SHP77 treated with DMSO at 0.1 percent for 48 hours (cell line): ENCODE measurements around the gene TMED10.

ENCODE experiments used
- DNase-seq: peaks from one replicate; lab custom pipeline; 2025; lab: John Stamatoyannopoulos, UW

The TMED10 gene

DNA sequence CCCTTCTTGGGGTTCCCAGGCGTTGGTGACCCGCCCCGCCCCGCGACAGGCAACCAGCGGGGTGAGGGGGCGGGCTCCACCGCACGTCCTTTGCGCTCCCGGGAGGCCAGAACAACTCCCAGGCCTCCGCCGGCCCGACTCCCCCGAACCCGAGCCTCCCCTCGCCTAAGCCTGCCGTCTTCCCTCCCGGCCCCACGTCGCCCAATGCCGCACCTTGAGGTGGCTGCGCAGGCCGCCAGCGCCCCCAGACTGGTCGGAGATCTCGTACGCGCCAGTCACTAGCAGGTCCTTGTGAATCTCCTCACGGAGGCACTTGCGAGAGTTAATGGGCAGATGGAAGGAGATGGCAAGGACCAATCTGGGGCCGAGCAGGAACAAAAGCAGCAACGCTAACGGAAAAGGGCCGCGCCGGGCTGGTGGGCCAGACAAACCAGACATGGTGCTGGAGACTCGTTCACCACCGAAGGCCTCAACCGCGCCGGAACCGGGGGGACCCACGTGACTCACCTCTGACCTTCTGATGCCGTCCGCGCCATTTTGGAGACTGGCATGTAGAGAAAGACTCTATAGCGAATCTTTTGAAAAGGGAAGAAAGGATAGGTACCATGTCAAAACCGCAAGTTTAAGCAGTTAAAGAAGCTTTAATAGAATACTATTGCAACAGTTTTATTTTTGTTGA, at the start of gene TMED10:
TMED10 (minus strand) TSS at position 471 of the 679 bp plus-strand sequence; CDS start at position 438, 33 bp downstream.
- no peak for DNase-seq

GRCh38 chr14:75224561-75224960, 48.1 kb upstream of the TMED10 start:
- no peak for DNase-seq

- no peak for DNase-seq
Observed at GRCh38 chr14:75223664-75224154, 47.3 kb upstream of the TMED10 start.

- DNase-seq: no peak
Observed at GRCh38 chr14:75222208-75222701, 45.8 kb upstream of the TMED10 start.

DNA sequence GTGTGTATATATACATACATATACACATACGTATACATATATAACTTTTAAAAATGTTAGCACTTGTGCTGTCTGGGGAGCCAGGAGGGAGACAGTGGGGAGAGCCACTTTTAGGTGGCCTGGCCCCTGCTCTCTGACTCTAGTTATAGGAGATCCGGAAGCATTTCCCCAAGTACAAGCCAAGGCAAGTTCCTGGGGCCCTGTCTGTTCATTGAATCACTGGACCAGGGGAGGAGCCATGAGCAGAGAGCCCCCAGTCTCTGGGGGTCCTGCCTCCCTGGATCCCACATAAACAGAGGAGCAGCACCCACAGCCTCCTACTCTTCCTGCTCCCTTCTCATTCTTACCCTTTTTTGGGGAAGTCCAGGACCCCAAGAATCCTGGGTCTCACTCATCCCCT, 45.4 kb upstream of the TMED10 start:
- no peak for DNase-seq

GRCh38 chr14:75220156-75220555, 43.7 kb upstream of the TMED10 start:
- no peak for DNase-seq

GRCh38 chr14:75217508-75218206, 41.2 kb upstream of the TMED10 start:
- DNase-seq: no peak

- DNase-seq: no peak
Observed at GRCh38 chr14:75216427-75217006, 40.1 kb upstream of the TMED10 start.

DNA sequence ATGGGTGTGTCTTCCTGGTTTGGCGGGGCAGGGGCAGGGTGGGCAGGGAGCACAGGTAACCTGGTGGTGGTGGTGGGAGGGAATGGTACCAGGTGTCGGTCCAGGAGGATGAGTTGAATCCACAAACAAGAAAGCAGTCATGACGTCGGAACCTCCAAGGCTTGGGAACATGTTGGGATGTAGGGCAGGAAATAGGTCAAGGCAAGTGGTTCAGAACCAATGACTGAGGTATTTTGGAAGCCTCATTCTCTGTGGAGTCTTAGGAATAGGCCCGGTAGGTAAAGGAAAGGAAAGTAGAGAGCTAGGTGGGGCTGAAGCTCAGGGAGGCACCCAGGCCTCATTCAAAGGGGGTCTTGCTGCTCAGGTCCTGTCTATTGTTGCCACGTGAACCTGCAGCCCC, 39.1 kb upstream of the TMED10 start:
- DNase-seq: no peak

- DNase-seq: no peak
Observed at GRCh38 chr14:75214558-75214957, 38.1 kb upstream of the TMED10 start.

- no peak for DNase-seq
Observed at GRCh38 chr14:75213172-75213571, 36.8 kb upstream of the TMED10 start.

- DNase-seq: no peak
Observed at GRCh38 chr14:75208843-75209242, 32.4 kb upstream of the TMED10 start.

DNA sequence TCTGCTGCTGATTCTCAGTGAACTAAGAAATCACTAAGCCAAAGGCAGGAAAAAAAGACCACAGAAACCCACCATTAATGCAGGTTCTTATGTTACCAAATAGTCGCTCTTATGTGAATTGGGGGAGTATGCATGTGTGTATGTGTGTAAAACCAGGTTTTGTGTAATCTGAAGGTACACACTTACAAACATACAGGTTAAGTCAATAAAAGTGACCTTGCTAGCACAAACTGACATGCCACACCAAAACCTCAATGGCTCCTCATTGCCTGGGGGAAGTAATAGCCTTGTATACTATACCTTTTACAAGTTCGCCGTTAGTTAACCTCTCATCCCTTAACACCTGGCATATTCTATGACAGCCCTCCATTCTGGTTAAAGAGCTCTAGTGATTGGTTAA, 29.8 kb upstream of the TMED10 start:
- no peak for DNase-seq

GRCh38 chr14:75205591-75205990, 29.2 kb upstream of the TMED10 start:
- no peak for DNase-seq

GRCh38 chr14:75204116-75204515, 27.7 kb upstream of the TMED10 start:
- no peak for DNase-seq

GRCh38 chr14:75202657-75203056, 26.2 kb upstream of the TMED10 start:
- no peak for DNase-seq

DNA sequence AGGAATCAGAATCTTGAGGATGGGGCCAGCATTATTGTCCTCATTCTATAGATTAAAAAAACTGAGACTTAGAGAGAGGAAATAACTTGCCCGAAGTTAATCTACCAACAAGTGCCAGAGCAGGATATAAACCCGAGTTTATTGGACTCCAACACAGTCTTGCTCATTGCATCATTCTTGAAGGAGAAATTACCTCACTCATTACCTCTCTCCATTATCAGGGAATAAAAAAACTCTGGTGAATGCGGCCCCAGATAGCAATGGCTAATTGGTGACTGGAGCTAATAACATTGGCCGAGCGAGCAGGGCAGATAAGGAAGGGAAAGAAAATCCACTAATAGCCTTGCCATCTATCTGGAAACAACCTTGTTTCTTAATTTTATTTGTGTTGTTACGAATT, 24.7 kb upstream of the TMED10 start:
- DNase-seq: no peak

GRCh38 chr14:75200451-75200850, 24.0 kb upstream of the TMED10 start:
- no peak for DNase-seq

- no peak for DNase-seq
Observed at GRCh38 chr14:75198291-75198933, 22.0 kb upstream of the TMED10 start.

GRCh38 chr14:75197338-75197737, 20.9 kb upstream of the TMED10 start:
- no peak for DNase-seq

- no peak for DNase-seq
Observed at GRCh38 chr14:75196468-75196867, 20.1 kb upstream of the TMED10 start.

DNA sequence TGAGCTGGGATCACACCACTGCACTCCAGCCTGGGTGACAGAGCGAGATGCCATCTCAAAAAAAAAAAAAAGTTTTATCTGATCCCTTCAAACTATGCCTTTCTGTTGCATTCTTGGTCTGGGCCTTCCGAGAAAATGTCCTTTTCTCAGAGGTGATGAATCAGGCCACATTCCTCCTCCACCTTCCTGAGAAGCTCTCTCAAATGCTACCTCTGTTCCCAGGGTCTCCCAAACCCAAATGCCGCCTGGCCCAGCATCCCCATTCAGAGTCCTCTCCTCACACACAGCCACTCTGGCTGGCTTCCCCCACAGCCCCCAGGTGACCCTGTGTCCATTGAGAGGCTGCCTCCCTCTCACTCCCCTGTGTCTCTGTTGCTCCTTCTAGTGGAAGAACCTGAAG, 19.7 kb upstream of the TMED10 start:
- DNase-seq: no peak

DNA sequence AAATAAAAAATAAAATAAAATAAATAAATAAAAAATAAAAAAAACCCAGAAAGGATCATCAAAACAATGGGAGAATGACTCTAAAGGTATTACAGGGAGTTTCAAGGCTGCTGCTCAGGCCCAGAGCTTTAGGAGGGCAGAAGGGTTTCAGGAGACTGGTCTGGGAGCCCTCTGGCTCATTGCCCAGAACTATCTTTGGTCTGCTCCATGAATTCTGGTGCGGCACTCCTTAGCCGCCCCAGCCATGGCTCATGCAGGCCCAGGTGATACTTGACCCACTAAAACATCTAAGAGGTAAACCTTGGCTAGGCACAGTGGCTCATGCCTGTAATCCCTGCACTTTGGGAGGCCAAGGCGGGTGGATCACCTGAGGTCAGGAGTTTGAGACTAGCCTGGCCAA, 14.7 kb upstream of the TMED10 start:
- DNase-seq: no peak
